Activated T-cell treated with anti-CD3 and anti-CD28 coated beads, Interleukin-2, amount 50 U/mL, for 4 hours (primary cell): Measurements from ENCODE around the gene CABP2. TPM values are rescaled to one million over a fixed set of nuclear protein-coding genes. Genes with fewer than 3 reads are reported as not detected.
A peak's percentile ranks its signal among the peaks of the same experiment; 100 is the strongest.

ENCODE experiments used
- ATAC-seq, 2 donors: fragments of 200-7000 bp; cut with Tn5 transposase; one replicate each; pipeline ENCODE4 v1.10.0; 2021
- DNase-seq: peaks from one replicate; pipeline ENCODE4 v3.0.0-alpha.2; 2020
- H3K27me3 Mint-ChIP-seq: one replicate; pipeline ENCODE4 v1.8.0; 2021; ENCODE audit warnings: low read depth, mixed read lengths
- H3K36me3 Mint-ChIP-seq: one replicate; pipeline ENCODE4 v1.8.0; 2022; ENCODE audit warnings: mixed read lengths; ENCODE audit not compliant: insufficient read depth
- H3K4me1 Mint-ChIP-seq: one replicate; pipeline ENCODE4 v1.8.0; 2021; ENCODE audit warnings: low read depth, mixed read lengths
- H3K4me3 Mint-ChIP-seq: one replicate; pipeline ENCODE4 v1.8.0; 2021; ENCODE audit warnings: mild to moderate bottlenecking, moderate library complexity, mixed read lengths
- H3K9me3 Mint-ChIP-seq: one replicate; pipeline ENCODE4 v1.8.0; 2021; ENCODE audit warnings: mixed read lengths
- total RNA-seq, 3 donors: library from RNA; stranded (reverse); gene quantifications; one replicate each; pipeline ENCODE4 v1.2.1, GENCODE V29; 2021

Gene CABP2
- total RNA-seq, 3 donors from 2014 or later: not detected

DNA sequence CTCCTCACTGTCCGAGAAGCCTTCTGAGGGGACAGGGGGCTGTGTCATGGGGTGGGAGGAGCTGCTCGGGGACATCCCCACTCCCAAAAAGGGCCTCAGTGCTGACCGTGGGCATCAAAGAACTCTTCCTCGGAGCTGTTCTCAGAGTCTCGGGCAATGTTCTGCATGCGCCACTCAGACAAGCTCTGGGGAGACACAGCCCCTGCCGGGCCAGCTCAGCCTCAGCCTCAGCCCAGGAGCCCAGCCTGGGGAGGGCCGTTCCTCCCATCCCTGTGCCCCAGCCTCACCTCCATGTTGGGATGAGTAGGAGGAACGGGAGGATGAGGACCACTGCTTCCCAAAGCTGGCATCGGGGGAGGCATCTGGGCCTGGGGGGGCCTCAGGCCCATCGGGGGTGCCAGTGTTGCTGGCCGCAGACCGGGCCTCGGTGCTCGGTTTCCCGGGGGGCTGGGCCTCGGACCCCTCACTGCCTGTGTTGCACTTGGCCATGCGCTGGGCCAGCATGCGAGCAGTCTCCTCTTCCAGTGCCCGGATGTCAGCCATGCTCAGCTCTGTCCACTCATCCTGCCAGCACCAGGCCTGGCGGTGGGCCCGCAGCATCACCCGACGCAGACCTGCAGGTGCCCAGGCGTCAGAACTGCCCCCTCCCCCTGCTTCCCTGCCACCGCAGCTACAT, 23.3 kb downstream of the CABP2 start:
- Mint-ChIP-seq H3K36me3 (peaks cover 14% of the 10 kb centered on the region), H3K4me1 (peaks cover 19% of the 10 kb centered on the region), H3K27me3 (no peaks in the 10 kb centered on the region), H3K4me3 (no peak overlapping the region), H3K9me3 (no peaks in the 10 kb centered on the region)
- DNase-seq: no peak
- no peak for ATAC-seq

DNA sequence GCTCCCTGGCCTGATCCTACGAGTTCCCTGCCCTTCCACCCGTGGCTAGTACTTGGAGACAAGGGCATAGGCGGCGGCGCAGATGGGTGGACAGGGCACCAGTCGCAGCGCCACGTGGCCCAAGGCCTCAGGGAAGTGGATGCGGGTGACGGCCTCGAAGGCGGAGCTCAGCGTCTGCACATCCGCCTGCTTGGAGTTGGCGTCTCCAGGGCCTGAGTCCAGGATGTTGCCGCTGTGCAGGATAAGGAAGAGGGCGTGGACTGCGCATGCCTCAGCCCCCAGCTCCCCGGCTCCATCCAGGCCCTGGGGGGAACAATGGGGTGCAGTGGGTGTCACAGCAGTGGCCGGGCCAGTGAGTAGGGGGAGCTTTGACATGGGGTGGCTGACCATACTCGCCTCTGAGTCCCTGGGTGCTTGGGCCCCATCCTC, 24.7 kb downstream of the CABP2 start:
- DNase-seq (no peak), ATAC-seq (no peak)
- Mint-ChIP-seq H3K9me3 (no peaks in the 10 kb centered on the region), H3K4me1 (peaks cover 18% of the 10 kb centered on the region), H3K36me3 (peaks cover 14% of the 10 kb centered on the region), H3K27me3 (no peaks in the 10 kb centered on the region), H3K4me3 (no peak overlapping the region)

DNA sequence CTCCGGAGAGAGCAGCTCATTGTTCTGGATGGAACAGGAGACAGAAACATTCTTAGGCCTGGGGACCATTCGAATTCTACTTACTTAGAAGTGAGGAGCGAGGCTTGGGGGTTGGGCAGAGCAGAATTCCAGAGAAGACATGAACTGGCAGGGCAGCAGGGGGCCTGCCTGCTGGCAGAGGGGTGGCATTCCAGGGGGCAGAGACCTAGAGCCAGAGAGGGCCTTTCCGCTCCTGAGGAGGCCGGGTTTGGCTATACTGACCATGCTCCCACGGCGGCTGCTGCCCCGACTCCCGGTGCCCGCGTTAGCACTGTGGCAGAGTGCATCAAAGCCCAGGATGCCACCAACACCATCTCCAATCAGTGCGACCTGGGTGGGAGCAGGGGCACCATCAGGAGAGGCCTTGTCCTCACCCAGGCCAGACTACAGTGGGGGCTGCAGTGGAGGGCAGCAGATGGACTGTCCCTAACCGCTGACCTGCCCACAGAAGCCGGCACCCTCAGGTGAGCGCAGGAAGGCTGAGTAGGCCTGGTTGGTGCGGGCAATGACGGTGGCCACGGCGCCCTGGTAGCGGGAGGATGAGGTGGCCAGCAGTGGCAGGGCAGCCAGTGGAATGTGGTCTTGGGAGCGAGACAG, 25.5 kb downstream of the CABP2 start:
- H3K36me3 Mint-ChIP-seq: peaks cover 16% of the 10 kb centered on the region
- H3K4me3 Mint-ChIP-seq: no peak overlapping the region
- ATAC-seq (no peak), DNase-seq (no peak)
- peaks cover 11% of the 10 kb centered on the region for H3K4me1 Mint-ChIP-seq
- H3K9me3 Mint-ChIP-seq: no peaks in the 10 kb centered on the region
- no peaks in the 10 kb centered on the region for H3K27me3 Mint-ChIP-seq

DNA sequence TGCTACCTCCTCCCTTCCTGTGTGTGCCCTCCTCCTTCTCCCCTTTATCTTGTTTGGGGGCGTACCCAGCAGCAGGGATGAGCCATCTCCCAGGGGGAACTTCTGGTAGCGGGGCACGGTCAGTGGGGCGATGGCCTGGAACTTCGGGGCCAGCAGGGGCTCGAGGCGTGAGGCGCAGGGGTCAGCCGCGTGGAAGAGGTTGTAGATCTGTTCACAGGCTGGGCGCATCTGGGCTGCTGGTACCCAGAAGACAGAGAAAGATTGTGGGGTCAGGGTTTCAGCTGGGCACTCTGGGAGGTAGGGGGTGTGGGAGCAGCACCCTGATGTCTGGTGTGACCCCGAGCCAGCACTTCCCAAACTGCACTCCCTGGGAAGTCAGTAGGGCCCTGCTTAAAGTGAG, 27.1 kb downstream of the CABP2 start:
- H3K36me3 Mint-ChIP-seq: peaks cover 16% of the 10 kb centered on the region
- no peaks in the 10 kb centered on the region for H3K9me3 Mint-ChIP-seq
- H3K27me3 Mint-ChIP-seq: no peaks in the 10 kb centered on the region
- ATAC-seq (no peak), DNase-seq (no peak)
- no peak overlapping the region for H3K4me3 Mint-ChIP-seq
- H3K4me1 Mint-ChIP-seq: peaks cover 7% of the 10 kb centered on the region

DNA sequence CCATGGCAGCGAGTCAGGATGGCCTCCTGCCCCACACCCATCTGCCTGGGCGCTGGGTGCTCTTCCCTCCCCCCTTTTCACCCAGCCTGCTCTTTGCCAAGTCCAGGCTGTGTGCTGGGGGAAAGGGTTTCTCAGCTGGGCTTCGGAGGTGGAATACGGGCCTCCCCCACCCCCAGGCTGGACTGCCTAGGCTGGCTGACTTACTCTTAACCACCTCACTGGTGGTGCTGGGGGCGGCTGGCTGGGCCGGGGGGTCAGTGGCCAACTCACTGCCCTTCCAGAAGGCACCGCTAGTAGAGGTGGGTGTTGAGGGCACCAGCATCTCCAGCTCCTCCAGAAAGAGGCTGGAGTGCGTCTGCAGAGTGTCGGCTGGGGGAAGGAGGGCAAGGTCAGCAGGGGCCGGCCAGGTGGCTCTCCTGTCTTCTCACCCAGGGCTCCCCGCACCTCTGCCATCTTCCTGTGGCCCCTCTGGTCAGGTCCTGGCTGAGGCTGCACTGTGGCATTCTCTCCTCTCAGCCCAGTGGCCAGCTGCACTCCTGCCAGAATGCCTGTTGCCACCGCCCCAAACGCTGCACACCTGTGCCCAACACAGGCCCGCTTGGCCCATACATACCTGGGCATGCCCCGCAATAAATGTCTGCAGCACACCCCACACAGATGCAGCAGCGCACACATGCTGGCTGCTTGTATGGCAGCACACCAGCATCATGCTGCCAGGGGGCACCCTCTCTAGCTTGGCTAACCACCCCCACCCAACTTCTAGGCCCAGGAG, 27.8 kb downstream of the CABP2 start:
- DNase-seq (no peak), ATAC-seq (no peak)
- no peaks in the 10 kb centered on the region for H3K9me3 Mint-ChIP-seq
- H3K4me3 Mint-ChIP-seq: no peak overlapping the region
- H3K27me3 Mint-ChIP-seq: no peaks in the 10 kb centered on the region
- no peaks in the 10 kb centered on the region for H3K4me1 Mint-ChIP-seq
- peaks cover 11% of the 10 kb centered on the region for H3K36me3 Mint-ChIP-seq

DNA sequence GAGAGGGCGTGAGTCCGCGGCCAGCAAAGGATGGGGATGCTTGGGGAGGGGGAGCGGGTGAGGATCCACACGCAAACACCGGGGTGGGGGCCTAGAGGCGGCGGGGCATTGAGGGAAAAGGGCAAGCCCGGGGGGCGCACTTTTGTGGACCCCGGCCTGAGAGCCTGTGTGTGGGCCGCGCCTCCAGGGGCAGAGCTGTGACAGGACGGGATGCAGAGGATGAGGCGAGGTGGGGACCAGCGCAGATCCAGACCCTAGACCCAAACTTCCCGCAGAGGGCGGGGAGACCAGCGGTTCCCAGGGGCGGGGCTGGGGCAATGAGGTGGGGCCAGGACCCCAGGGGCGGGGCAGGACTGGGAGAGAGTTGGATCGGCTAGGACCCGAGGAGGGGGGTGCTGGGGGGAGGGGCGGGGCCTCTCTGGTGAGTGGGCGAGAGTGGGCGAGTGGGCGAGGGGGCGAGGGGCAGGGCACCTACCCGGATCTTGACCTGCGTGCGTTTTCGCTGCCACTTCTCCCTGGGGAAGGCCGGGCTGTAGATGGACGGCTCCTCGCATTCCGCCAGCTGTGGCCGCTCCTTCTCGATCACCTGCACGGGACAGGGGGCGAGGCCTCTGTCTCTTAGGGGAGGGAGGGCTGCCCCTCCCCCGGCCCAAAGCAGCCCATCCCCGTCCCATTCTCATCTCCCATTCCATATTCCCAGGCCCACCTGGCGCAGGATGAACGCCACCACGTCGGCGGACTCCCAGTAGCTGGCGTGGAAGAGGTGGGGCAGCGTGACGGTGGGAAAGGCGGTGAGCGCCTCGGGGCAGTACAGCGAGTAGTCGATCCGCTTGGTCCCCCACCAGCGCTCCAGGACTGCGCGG, 28.6 kb downstream of the CABP2 start:
- Mint-ChIP-seq H3K27me3 (no peaks in the 10 kb centered on the region), H3K36me3 (peaks cover 14% of the 10 kb centered on the region), H3K9me3 (no peaks in the 10 kb centered on the region), H3K4me1 (peaks cover 3% of the 10 kb centered on the region), H3K4me3 (no peak overlapping the region)
- DNase-seq (no peak), ATAC-seq (no peak)

DNA sequence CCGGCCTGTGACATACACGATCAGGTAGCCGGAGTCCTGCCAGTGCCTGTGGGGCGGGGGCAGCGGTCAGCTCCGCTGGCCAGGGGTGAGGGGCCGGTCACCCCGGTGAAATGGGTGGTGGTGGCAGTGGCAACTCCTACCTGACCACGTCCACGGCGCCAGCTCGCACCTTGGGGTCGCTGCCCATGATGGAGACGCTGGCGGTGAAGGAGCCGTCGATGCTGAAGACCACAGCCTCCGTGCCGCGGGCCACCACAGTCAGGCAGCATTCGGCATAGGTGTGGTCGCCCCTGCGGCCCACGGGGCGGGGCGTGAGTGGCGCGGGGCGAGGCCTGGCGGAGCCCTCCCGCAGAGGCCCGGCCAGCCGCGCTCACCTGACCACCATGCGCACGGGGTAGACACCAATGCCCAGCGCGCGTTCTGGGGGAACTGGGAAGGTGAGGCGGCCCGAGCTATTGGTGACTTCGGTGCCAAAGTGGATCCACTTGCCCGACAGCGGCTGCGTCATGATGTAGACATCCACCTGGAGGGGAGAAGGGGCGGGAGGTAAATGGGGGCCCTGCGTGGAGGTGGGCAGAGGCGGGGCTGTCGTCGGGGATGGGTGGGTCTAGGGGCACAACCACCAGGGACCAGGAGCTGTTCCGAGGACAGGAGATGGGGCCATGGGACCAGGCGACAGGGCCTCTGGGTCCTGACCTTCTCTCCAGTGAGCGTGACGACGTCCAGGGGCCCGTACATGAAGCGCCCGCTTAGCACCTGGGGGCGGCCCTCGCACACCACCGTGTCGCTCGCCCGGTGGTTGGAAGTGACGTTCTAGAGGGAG, 29.5 kb downstream of the CABP2 start:
- Mint-ChIP-seq H3K4me1 (peaks cover 7% of the 10 kb centered on the region), H3K27me3 (no peaks in the 10 kb centered on the region), H3K36me3 (peaks cover 14% of the 10 kb centered on the region), H3K4me3 (no peak overlapping the region), H3K9me3 (no peaks in the 10 kb centered on the region)
- DNase-seq (no peak), ATAC-seq (no peak)

DNA sequence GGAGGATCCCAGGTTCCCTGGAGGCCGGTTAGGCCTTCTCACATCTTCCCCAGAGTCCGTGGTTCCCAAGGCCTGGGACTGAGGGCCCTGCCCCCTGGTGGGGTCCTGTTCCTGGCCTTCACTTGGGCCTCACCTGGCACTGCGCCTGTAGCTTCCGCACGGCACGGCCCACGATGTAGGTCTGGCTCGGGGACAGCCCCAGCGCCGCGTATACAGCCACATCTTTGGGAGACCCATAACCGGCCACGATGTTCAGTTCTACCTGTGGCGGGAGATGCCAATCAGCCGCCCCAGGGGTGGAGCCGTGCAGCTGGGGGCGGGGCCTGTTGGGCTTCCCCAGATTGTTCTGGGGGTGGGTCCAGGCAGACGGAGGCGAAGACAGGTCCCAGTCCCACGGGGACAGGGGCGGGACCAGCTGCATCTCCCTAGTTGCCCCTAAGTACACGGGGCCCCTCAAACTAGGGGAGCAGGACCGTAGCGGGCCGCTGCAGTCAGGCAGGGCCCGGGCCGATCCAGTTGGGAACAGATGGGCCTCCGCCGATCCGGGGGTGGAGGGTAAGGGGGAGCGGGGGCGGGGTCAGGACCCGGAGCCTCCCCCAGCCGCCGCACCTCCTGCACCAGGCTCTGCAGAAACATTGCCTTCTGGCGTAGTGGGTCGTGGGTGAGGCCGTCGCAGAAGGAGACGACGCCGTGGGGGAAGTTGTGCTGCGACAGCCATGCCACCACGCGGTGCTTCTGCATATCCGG, 30.3 kb downstream of the CABP2 start:
- Mint-ChIP-seq H3K27me3 (no peaks in the 10 kb centered on the region), H3K4me3 (no peak overlapping the region), H3K36me3 (peaks cover 13% of the 10 kb centered on the region), H3K4me1 (peaks cover 15% of the 10 kb centered on the region), H3K9me3 (no peaks in the 10 kb centered on the region)
- ATAC-seq (peak in 1 of 2 donors; percentile 20), DNase-seq (no peak)

DNA sequence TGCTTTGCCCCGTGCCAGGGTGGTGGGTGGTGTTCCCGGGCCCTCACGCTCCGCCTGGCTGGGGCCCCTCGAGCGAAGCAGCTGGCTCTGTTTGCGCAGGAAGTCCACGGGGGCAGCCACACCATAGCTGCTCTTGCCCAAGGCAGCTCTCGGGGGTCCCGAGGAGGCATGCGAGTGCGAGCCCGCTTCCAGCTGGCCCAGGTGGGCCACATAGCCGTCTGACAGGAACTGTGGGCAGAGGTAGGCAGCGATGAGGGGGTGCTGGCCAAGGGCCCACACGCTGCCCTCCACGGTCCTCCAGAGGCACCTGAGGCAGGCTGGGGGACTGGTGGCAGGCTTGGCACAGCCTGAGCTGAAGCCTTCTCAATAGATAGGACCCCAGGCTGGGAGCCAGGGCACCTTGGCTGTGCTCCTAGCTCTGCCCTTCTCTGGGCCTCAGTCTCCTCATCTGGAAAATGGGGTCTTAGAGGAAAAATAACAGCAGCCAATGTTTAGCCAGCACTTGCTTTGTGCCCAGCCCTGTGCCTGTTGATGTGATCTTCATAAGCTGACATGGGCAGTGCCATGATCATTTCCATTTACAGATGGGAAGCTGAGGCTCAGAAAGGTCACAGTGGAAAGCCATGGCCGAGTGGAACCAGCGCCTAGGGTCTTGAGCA, 31.0 kb downstream of the CABP2 start:
- no peaks in the 10 kb centered on the region for H3K27me3 Mint-ChIP-seq

DNA sequence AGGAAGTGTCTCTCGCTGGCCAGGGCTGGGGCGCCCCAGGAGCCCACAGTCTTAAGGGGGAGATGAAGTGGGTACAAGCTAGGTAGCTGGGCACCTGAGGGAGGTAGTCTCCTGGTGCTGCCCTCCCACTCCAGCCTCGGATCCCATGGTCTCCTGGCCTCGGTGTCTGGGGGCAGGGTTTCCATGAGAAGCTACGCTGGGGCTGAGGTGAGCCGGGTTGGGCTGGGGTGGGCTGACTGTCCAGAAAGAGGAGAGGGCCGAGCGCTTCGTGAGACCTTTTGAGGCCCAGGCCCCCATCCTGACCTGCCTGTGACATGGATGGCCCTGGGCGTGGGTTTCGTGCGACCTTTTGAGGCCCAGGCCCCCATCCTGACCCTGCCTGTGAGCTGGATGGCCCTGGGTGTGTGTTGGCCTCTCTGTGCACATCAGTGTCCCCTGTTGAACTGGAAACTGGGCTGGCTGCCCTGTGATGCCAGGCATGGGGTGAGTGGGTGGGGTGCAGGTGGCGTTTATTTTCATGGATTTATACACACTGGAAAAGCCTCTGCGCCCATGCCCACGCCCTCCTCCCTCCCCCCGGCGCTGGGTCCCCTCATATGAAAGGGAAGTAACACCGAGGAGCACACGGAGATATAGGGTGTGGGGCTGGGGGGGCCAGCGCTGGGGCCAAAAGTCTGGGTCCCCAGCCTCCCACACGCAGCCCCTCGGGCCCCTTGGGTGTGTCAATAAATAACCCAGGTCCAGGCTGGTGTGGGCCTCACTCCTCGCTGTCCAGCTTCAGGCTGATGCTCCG, 31.8 kb downstream of the CABP2 start:
- peaks cover 21% of the 10 kb centered on the region for H3K36me3 Mint-ChIP-seq
- DNase-seq (no peak), ATAC-seq (no peak)
- H3K4me1 Mint-ChIP-seq: peaks cover 30% of the 10 kb centered on the region
- no peak overlapping the region for H3K4me3 Mint-ChIP-seq
- H3K27me3 Mint-ChIP-seq: no peaks in the 10 kb centered on the region
- no peaks in the 10 kb centered on the region for H3K9me3 Mint-ChIP-seq

More for the DNA sequence above, 31.0 kb downstream of the CABP2 start:
- Mint-ChIP-seq H3K9me3 (no peaks in the 10 kb centered on the region), H3K4me3 (no peak overlapping the region), H3K36me3 (peaks cover 18% of the 10 kb centered on the region), H3K4me1 (peaks cover 23% of the 10 kb centered on the region)
- DNase-seq (no peak), ATAC-seq (no peak)

DNA sequence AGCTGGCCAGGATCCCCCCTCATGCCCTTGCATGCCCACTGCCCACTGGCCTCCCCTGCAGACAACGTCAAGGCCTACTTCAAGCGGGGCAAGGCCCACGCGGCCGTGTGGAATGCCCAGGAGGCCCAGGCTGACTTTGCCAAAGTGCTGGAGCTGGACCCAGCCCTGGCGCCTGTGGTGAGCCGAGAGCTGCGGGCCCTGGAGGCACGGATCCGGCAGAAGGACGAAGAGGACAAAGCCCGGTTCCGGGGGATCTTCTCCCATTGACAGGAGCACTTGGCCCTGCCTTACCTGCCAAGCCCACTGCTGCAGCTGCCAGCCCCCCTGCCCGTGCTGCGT, 32.5 kb downstream of the CABP2 start:
- H3K36me3 Mint-ChIP-seq: peaks cover 23% of the 10 kb centered on the region

More for the DNA sequence above, 32.5 kb downstream of the CABP2 start:
- no peaks in the 10 kb centered on the region for H3K9me3 Mint-ChIP-seq
- ATAC-seq (no peak), DNase-seq (no peak)
- peaks cover 38% of the 10 kb centered on the region for H3K4me1 Mint-ChIP-seq
- no peak overlapping the region for H3K4me3 Mint-ChIP-seq
- H3K27me3 Mint-ChIP-seq: no peaks in the 10 kb centered on the region
